Stimulated activated CD8-positive, alpha-beta memory T cell treated with anti-CD3 and anti-CD28 coated beads, Interleukin-4, amount 100 ng/mL, for 4 hours (primary cell): ENCODE data around the gene ABCC4.

Experiments
- DNase-seq, 2 donors: peaks; one replicate each; pipeline ENCODE4 v3.0.0-alpha.2; 2020; ENCODE audit warnings: low read depth in 2 of 2, low spot score in 1 of 2

ABCC4 gene

DNA sequence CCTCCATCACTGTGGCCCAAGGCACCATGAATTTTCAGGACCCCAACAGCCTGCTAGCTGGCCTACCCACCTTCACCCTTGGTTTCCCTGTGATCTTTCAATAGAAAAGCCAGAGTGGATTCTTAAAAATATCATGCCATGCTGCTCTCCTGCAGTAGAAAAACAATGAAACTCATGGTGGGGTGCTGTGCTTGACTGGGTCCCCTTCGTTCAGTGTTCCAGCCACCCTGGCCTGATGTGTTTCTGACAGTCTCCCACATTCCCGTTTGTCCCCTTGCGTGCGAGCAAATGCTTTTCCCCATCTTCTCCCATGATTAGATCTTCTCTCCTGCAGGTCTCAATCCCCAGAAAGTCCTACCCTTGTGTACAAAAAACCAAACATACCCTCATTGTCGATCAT is 43.2 kb downstream of the ABCC4 start:
- no peak for DNase-seq

DNA sequence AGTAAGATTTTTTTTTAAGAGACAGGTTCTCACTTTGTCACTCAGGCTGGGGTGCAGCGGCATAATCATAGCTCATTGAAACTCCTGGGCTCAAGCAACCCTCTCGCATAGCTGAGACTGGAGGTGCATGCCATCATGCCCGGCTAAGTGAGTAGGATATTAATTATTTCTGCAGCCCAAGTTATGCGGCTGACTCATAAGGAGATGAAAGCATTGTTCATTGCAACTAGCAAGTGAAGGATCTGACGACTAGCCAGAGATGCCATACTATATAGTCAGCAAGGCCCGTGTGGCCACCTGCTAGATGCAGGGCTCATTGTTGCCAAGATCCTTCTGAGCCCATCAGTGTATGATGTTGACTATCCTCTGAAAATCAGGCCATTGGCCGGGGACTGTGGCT is 45.2 kb downstream of the ABCC4 start:
- no peak for DNase-seq

DNA sequence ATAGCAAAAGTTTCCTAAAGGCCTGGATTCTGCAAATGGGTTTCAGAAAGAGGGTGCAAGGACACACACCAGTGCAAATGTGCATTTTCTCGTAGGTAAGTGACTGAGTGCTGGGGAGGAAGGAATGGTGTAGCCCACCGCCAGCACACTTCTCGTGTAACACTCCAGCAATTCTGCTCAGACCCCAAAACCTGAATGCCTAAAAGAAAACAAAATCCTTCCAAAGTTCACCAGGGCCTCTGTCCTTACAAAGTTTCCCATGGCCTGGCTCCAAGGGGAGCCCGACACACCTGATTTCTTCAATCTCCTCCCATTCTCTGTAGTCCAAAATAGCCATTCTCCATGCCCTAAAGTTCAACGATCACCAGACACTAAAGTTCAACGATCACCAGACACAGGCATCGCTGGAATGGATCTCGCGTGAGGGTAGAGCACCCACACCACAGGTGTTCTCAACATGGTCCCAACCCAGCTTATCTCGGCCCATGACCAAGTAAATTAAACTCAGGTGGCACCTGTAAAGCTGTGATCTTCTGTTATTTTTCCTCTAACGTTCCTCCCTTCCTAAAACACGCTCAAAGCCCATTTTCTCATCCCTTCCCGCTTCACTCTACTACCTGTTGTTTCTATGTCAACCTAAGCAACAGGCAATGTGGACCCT is 46.0 kb downstream of the ABCC4 start:
- no peak for DNase-seq

DNA sequence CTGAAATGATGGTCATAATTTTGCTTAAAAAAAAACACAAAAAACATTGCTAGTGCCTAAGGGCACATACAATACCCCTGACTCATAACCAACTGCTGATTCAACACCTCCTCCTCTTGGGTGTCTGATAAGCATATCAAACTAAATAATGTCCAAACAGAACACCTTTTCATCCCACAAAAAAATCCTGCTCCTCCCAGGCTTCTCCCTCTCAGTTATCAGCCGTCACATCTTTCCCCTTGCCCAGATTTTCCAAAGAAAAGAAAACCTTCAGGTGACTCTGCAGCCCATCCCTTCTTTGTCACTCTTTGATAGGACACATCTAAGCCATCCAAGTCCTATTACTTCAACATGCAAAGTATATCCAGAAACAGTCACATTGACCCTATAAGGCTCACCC is 46.9 kb downstream of the ABCC4 start:
- DNase-seq = no peak

DNA sequence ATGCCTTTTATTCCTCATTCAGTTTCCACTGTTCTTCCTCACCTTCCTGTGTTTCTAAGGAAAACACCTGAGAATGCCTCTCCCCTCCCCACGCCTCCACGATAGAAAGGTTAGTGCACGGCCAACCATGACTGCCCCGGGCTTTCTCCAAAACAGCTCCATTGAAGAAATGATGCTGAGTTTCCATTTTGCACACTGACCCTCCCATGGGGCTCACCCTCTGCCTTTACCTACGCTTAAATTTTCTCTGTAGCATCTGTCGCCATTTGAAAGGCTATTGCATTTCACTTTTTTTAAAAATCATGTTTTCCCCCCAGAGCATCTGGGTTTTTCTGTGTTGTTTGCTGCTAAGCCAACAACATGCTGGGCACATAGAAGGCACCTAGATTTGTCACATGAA is 48.2 kb downstream of the ABCC4 start:
- DNase-seq = no peak

DNA sequence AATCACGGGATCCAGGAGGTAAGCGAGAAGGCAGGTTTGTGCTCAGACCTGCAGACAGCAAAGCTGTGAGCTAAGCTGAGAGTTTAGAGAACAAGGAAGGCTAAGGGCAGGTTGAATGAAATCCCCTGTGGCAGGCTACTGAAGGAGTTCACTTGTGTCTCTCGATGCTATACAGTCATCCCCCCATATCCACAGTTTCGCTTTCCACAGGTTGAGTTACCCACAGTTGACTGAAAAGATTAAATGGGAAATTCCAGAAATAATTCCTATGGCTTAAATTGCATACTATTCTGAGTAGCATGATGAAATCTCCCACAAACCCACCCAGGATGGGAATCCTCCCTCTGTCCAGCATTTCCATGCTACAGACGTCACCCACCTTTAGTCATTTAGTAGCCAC is 49.6 kb downstream of the ABCC4 start:
- no peak for DNase-seq

DNA sequence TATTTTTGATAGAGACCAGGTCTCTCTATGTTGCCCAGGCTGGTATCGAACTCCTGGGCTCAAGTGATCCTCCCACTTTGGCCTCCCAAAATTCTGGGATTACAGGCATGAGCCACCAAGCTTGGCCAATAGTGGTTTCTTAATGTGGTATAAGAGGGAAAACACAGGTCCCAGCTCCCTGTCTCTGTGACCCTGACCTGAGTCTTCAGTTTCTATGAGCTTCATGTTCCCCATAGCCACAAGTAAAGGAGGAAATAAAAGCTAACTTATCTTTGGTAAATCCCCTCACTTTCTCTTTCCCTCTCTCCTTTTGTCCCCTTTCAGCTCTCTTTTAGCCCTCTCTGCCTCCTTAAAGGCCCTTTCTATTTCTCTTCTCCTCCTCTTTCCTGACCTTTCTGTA is 50.3 kb downstream of the ABCC4 start:
- no peak for DNase-seq

DNA sequence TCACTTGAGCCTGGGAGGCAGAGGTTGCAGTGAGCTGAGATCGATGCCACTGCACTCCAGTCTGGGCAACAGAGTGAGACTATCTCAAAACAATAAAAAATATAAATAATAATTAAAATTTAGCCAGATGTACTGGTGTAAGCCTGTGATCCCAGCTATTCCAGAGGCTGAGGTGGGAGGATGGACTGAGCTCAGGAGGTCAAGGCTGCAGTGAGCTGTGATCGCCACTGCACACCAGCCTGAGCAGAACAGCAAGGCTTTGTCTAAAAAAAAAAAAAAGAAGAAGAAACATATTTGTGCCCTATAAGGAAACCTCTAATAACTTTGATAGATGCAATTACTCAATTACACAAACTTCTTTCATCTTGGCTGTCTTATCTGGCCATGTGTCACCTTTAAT is 52.3 kb downstream of the ABCC4 start:
- no peak for DNase-seq

DNA sequence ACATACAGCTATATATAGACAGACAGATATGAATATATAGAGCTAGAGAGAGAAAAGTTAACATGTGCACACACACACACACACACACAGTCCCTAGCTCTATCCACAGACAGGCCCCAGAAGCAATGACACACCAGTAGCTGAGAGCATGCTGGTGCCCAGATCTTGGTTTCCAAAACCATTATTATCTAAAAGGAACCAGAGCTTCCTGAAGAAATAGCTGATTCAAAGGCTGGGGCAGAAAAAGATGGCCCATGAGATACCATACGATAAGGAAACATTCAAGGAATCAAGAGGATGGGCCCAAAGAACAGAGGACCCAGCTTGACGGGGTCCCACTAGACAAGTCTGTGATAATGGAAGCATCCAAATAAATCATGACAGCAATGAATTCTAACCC is 53.4 kb downstream of the ABCC4 start:
- DNase-seq = no peak

DNA sequence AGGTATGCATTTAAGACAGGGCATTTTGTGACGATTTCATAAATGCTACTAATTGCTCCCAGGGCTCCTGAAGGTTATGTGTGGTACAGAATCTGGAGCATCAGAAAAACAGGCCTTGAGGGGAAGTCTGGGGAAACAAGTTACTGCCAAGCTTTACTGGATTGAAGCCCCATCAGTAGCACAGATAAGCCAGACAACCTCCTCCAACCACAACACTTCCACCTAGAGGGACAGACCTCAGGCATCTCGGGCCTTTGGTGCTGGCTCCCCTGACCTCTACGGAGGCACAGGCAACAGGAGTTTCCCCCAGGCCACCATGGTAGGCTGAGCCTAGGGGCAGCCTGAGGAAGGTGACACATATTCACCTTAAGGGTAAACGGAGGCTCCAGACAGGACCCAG is 54.1 kb downstream of the ABCC4 start:
- DNase-seq = no peak

DNA sequence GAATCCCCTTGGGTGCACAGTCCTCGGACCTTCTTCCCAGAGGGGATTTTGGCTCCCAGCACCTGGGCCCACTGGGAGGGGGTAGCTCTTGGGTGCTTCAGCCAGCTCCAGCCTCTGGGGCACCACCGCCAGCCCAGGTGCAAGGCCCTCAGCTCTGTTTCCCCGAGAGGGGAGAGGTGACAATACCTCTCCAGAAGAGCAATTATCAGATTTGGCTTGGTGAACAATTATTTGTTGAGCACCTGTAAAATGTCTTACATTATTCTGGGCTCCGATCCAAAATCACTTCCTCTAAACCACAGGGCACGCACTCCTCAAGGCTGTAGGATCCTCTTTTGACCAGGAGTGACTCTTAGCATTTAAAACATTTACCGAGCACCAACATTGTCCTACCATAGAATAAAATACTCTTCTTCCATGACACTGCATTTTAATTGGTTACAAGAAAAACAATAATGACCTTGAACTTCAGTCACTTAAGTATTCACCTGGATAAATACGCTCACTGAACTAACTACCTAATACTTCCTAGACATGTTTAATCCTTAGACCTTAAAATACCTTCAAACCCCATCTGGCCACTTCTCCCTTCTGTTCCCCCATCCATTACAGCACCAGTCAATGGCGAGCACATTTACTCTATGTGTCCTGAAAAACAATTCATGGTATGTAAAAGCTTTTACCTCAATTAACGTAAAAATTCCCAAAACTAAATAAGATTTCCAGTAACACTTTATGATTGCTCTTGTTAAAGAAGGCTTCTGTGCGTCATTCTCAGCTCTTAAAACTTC is 54.8 kb downstream of the ABCC4 start:
- DNase-seq = no peak

DNA sequence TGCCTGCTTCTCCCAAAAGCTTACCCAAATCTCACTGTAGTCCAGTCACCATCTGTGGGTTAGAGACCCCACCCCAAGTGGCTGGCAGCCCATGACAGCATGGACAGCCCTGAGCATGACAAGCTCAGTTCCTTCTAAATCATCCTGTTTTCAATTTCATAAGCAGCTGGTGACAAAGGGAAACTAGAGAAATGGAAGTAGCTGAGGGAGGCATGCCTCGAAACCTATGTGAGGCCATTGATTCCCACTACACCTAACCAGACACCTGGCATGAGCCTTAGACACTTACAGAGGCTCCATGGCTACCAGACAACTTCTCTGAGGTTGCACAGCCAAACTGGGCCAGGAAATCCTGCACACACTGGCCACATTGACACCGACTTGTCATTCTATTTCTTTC is 56.2 kb downstream of the ABCC4 start:
- DNase-seq = no peak

DNA sequence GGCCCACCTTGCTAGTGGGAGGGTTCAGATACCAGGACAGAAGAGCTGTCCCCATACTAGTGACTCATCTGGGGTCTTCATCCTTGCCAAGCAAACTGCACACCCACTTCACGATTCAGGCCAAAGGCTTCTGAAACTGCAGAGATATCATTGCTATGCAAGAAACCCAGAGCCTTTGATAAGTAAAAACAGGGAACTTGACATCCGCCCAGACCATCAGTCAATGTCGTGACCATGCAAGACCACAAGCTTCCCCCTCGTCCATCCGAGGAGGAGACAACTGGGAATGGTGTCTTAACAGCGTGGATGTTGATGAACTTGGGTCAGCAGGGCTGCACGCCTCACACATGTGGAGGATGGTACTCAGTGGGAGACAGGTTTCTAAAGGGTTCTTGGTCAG is 58.0 kb downstream of the ABCC4 start:
- DNase-seq = no peak

DNA sequence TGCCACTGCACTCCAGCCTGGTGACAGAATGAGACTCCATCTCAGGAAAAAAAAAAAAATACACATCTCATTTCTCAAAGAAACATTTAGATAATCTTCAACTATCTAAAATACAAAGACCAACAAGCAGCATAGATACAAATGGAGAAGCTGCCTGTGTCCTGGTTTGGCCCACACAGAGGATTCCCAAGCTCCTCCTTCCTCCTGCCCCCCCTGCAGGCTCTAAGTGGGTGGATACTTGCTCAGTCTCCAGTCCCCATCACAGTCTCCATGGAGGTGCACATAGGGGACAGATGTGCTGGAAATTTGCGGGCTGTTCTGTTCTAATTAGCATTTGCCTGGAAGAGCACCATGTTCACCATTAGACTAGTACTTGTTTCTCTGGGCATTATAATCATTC is 59.9 kb downstream of the ABCC4 start:
- no peak for DNase-seq

DNA sequence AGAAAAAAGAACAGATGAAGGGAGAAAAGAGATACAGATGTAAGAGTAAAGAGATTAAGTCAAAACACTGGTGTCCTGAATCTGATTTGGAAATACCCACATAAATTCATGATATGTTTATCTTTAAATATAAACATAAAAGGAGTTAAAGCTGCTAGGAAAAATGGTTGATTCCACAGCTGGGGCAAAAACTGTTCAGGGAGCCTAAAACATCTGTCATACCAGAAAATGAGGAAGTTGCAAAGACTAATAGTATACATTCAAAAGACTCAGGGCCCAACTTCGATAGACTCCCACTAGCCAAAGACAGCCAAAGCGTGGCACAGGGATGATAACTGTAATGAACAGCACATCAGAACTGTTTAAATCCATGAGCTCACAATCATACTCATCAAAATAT is 62.0 kb downstream of the ABCC4 start:
- no peak for DNase-seq

DNA sequence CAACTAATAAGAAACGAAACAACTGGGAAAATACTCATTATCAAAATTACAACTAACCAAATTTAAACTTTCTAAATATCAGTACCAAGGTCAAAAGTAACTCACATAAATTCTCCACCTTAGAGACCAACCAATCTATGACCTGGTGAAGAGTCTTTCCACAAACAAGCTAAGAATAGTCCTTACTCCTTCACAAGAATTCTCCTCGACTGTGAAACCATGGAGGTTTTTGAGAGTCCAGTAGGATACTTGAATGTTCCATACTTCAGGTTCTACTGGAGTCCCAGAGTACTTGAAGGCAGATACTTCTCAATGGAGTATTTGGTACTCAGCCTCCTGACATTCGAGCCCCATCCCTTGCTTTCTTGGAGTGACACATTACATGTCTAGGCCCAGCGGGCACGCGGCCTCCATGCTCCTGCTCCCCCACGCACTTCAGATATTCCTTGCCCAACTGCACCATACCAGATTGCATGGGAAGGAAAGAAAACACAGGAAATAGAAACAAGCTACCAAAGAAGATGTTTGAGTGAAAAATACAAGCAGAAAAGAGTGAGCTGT is 63.9 kb downstream of the ABCC4 start:
- DNase-seq = no peak

DNA sequence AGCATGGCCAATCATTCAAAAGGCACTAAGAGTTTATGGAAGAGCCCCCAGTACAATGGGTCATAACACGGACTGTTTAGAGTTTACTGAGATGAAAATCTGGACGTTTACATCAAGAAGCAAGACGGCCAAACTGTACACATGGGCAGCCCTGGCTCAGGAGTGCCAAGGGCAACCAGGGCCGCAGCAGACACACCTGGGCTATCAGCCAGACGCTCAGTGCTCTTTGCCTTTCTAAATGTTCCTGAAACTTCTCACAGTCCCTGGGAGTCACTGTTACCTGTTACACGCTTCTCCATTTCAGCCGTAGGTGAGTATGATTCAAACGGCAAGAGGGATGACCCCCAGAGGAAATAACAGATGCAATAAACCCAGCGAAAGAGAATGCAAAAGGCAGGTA is 64.5 kb downstream of the ABCC4 start:
- DNase-seq = no peak

DNA sequence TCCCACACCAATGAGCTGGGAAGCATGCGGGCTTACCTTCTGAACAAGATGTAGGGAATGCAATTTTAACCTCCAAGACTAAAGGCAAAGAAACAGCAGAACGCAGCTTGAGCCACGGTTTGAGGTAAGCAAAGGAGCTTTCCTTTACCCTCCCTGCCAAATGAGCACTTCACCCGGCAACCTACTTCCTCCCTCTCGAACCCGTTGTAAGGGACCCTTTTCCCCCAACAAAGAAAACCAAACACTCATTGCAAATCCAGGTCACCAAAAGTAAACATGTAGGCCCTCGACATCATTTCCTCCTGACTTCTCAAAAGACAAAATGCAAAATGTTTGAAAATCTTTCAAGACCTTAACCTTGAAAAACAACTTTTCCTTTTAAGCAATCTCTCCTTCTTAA is 65.3 kb downstream of the ABCC4 start:
- DNase-seq = no peak

DNA sequence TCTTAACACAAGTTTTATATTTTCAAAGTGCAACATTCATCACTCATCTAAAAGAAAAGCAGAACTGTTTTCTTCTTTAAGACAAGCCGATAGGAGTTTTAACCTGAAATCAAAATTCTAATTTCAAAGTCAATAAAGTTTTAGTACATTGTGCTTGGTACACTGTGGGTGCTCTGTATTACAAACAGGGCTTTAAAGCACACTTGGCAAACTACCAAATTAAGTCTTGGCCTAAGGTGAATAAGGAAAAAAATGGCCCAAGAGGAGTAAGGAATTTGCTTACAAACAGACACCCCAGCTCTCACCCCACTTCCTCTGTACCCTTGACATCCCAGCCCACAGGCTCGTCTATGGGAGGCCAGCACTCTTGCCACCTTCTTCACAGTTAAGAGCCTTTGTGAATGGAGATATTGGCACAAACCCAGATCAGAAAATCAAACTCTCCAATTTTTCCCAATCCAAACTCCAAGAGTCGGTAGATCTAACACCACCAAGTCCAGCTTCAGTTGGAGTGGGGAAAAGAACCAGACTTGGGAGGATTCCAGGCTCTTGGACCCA is 66.0 kb downstream of the ABCC4 start:
- DNase-seq = no peak

DNA sequence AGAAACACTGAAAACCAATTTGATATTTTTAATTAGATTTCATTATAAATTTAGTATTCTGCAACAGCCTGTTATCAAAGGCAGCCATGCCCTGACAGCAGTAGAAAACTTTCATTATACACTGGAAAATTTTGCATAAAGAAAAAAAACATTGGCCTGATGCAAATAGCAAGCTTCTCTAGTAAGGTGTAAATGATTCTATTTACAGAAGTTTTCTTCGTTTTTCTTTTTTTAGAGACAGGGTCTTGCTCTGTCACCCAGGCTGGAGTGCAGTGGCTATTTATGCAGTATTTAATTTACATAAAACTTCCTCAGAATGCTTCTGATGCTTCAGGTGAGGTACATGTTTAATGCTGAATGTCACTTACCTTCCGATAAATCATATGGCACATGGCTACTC is 67.0 kb downstream of the ABCC4 start:
- DNase-seq = no peak

DNA sequence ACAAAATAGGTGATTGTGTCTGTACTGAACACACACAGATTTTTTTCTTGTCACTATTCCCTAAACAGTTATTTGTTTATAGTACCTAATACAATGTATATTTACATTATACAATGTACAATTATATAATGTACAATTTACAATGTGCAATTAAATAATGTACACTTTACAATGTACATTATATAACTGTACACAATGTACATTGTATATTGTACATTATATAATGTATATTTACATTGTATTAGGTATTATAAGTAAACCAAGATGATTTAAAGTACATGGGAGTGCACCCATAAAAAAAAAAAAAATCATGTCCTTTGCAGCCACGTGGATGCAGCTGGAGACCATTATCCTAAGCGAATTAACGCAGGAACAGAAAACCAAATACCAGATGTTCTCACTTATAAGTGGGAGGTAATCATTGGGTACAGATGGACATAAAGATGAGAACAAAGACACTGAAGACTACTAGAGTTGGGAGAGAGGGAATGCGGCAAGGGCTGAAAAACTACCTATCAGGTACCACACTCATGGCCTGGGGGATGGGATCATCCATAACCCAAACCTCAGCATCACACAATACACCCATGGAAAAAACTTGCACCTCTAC is 68.1 kb downstream of the ABCC4 start:
- DNase-seq = no peak

DNA sequence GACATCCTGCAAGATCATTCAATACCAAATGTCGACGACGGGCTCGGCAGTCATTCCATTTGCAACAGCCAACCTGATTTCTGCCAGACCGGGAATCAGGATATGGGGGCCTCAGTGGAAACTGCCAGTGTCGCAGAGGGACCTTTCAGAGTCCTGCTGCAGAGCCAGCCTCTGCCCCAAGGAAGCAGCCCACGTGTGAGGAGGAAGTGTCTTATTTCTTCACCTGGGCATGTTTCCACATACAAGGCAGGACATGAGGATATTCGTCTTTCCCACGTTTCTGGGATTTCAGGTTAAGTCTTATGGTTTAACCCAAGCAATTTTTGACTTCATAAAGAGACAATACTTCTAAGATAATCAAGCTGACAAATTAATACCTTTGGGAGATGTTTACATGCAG is 69.9 kb downstream of the ABCC4 start:
- no peak for DNase-seq
